Activated CD8-positive, alpha-beta memory T cell treated with anti-CD3 and anti-CD28 coated beads, Interleukin-2, amount 50 U/mL, for 24 hours (primary cell): Measurements from ENCODE around the gene SLC2A10.
A peak's percentile ranks its signal among the peaks of the same experiment; 100 is the strongest.

Source experiments
- DNase-seq: peaks from one replicate; pipeline ENCODE4 v3.0.0-alpha.2; 2020; ENCODE audit errors: extremely low read depth

The SLC2A10 gene

GRCh38 chr20:46735436-46735835 lies 26.0 kb downstream of the SLC2A10 start:
- DNase-seq, result no peak

- no peak for DNase-seq
Observed at GRCh38 chr20:46739431-46740213, 30.2 kb downstream of the SLC2A10 start.

- no peak for DNase-seq
Observed at GRCh38 chr20:46740214-46740609, 30.8 kb downstream of the SLC2A10 start.

- DNase-seq, result no peak
Observed at GRCh38 chr20:46741924-46742668, 32.6 kb downstream of the SLC2A10 start.

GRCh38 chr20:46742669-46743045 lies 33.2 kb downstream of the SLC2A10 start:
- no peak for DNase-seq

- no peak for DNase-seq
Observed at GRCh38 chr20:46743088-46743487, 33.6 kb downstream of the SLC2A10 start.

- no peak for DNase-seq
Observed at GRCh38 chr20:46746956-46747526, 37.6 kb downstream of the SLC2A10 start.

GRCh38 chr20:46749147-46749546 lies 39.7 kb downstream of the SLC2A10 start:
- DNase-seq, result no peak

- no peak for DNase-seq
Observed at GRCh38 chr20:46751856-46752255, 42.4 kb downstream of the SLC2A10 start.

GRCh38 chr20:46752728-46753127 lies 43.3 kb downstream of the SLC2A10 start:
- DNase-seq, result peak; percentile 6

- no peak for DNase-seq
Observed at GRCh38 chr20:46755483-46756413, 46.3 kb downstream of the SLC2A10 start.

GRCh38 chr20:46756419-46756818 lies 47.0 kb downstream of the SLC2A10 start:
- DNase-seq, result no peak

GRCh38 chr20:46757135-46757534 lies 47.7 kb downstream of the SLC2A10 start:
- no peak for DNase-seq

- DNase-seq, result peak; percentile 30
Observed at GRCh38 chr20:46757754-46758678, 48.6 kb downstream of the SLC2A10 start.

- DNase-seq, result no peak
Observed at GRCh38 chr20:46758929-46759669, 49.6 kb downstream of the SLC2A10 start.

GRCh38 chr20:46761566-46761965 lies 52.1 kb downstream of the SLC2A10 start:
- no peak for DNase-seq

- DNase-seq, result no peak
Observed at GRCh38 chr20:46764068-46764467, 54.6 kb downstream of the SLC2A10 start.

- no peak for DNase-seq
Observed at GRCh38 chr20:46765506-46766120, 56.2 kb downstream of the SLC2A10 start.

- no peak for DNase-seq
Observed at GRCh38 chr20:46767127-46767761, 57.8 kb downstream of the SLC2A10 start.
